Suprapubic skin (tissue), 3 donors: Measurements from ENCODE around the gene CAPZA1.

Source experiments
- CTCF ChIP-seq, 2 donors: fragments of 200-600 bp in 1 of 2; fragments of 450-650 bp in 1 of 2; sonication (generic) in 1 of 2; IDR thresholded peaks; one replicate each; pipeline ENCODE4 v1.5.1; 2016 to 2019; ENCODE audit warnings: antibody characterized with exemption in 2 of 2, mild to moderate bottlenecking in 1 of 2, moderate library complexity in 1 of 2
- POLR2AphosphoS5 ChIP-seq, 3 donors: sonication (generic); formaldehyde crosslinking; IDR thresholded peaks; one replicate each; pipeline ENCODE4 v1.6.1; 2017; ENCODE audit warnings: antibody characterized with exemption in 3 of 3

GRCh38 chr1:112697781-112698201 lies 78.2 kb downstream of the CAPZA1 start:
- no peak for TF ChIP-seq CTCF (IDR thresholded peaks at IDR 0.05)
- TF ChIP-seq POLR2AphosphoS5 (IDR thresholded peaks at IDR 0.05) = no peak
